MM.1S (cell line): ENCODE measurements around the gene PLCG1.

Experiments used
- EZH2 ChIP-seq: fragments of 300-600 bp; sonication (generic); optimal IDR thresholded peaks from 2 replicates; pipeline ENCODE3; 2017; ENCODE audit warnings: low read depth, mild to moderate bottlenecking, antibody characterized with exemption, low read length, mixed read lengths
- EZH2phosphoT487 ChIP-seq: fragments of 300-600 bp; sonication (generic); IDR thresholded peaks from 2 replicates; pipeline ENCODE4 v1.6.1; 2018; ENCODE audit warnings: antibody characterized with exemption, low read length
- TF ChIP-seq, protein P1 (sequence below): fragments of 300-600 bp; sonication (generic); IDR thresholded peaks from 2 replicates; pipeline ENCODE4 v1.5.1; 2016; ENCODE audit warnings: antibody characterized with exemption, low read length, mixed read lengths

- TF ChIP-seq, protein P1, sequence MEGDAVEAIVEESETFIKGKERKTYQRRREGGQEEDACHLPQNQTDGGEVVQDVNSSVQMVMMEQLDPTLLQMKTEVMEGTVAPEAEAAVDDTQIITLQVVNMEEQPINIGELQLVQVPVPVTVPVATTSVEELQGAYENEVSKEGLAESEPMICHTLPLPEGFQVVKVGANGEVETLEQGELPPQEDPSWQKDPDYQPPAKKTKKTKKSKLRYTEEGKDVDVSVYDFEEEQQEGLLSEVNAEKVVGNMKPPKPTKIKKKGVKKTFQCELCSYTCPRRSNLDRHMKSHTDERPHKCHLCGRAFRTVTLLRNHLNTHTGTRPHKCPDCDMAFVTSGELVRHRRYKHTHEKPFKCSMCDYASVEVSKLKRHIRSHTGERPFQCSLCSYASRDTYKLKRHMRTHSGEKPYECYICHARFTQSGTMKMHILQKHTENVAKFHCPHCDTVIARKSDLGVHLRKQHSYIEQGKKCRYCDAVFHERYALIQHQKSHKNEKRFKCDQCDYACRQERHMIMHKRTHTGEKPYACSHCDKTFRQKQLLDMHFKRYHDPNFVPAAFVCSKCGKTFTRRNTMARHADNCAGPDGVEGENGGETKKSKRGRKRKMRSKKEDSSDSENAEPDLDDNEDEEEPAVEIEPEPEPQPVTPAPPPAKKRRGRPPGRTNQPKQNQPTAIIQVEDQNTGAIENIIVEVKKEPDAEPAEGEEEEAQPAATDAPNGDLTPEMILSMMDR, result no peak
- TF ChIP-seq EZH2, result no peak
- no peak for TF ChIP-seq EZH2phosphoT487
Observed at GRCh38 chr20:41219824-41220223, 82.5 kb downstream of the PLCG1 start.
